Measurements from ENCODE around the gene ZNF407. TPM values are rescaled to one million over a fixed set of nuclear protein-coding genes. Genes with fewer than 3 reads are reported as not detected.

The ZNF407 gene
- total and polyA plus RNA-seq, 4 donors, result 1.9 to 16.5 (median 6.6) TPM

DNA sequence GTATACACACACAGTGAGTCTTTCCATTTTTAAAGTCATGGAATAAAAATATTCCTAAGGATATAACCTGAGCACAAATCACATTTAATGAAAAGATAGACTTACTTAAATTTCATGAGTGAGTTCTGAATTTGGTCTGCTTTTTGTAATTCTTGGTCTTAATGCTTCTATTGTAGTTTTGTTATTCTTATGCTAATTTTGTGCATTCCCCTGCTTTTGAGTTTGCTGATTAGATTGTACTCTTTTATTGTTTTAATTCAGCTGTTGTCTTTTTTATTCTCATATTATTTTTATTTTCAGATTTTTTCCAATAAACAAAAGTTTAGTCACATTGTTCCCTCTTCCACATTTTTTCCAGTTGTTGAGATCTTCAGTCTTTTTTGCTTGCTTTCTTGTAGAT lies 202.4 kb downstream of the ZNF407 start:
- Histone ChIP-seq H3K36me3 (ENCODE audit: control insufficient read depth in 4 of 4, insufficient read depth in 3 of 4, low read depth in 1 of 4, low read length in 3 of 4) (no peaks in the 10 kb centered on the region), H3K9ac (ENCODE audit: low read depth in 1 of 2, low read length in 2 of 2) (no peak overlapping the region), H3K4me3 (ENCODE audit: low read depth in 1 of 3, low read length in 3 of 3) (no peak overlapping the region), H3K27ac (ENCODE audit: low read depth in 1 of 2, low read length in 2 of 2) (no peak overlapping the region), H3K4me1 (ENCODE audit: control insufficient read depth in 4 of 4, insufficient read depth in 4 of 4, low read length in 3 of 4) (peaks cover 2 to 34% (median 19%) of the 10 kb centered on the region in 4 donors), H3K9me3 (ENCODE audit: control insufficient read depth in 4 of 4, low read length in 3 of 4) (no peaks in the 10 kb centered on the region), H3K27me3 (ENCODE audit: control insufficient read depth in 4 of 4, insufficient read depth in 4 of 4, low read length in 3 of 4) (no peaks in the 10 kb centered on the region)
- TF ChIP-seq SP1 (IDR thresholded peaks at IDR 0.05), result no peak
- TF ChIP-seq HNF4A (conservative IDR thresholded peaks at IDR 0.05), result no peak
- no peak for TF ChIP-seq GABPA (IDR thresholded peaks at IDR 0.05 in 1 of 2, conservative IDR thresholded peaks at IDR 0.05 in 1 of 2)
- TF ChIP-seq FOXA1 (IDR thresholded peaks at IDR 0.05), result no peak
- TF ChIP-seq, protein P1, sequence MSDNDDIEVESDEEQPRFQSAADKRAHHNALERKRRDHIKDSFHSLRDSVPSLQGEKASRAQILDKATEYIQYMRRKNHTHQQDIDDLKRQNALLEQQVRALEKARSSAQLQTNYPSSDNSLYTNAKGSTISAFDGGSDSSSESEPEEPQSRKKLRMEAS (IDR thresholded peaks at IDR 0.05), result no peak
- TF ChIP-seq, protein P2, sequence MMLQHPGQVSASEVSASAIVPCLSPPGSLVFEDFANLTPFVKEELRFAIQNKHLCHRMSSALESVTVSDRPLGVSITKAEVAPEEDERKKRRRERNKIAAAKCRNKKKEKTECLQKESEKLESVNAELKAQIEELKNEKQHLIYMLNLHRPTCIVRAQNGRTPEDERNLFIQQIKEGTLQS (IDR thresholded peaks at IDR 0.05), result no peak
- TF ChIP-seq RXRA (IDR thresholded peaks at IDR 0.05), result no peak
- no peak for TF ChIP-seq RAD21 (IDR thresholded peaks at IDR 0.05)
- no peak for TF ChIP-seq EGR1 (IDR thresholded peaks at IDR 0.05; ENCODE audit: low read depth in 2 of 2)
- DNase-seq (ENCODE audit: low spot score), result no peak

- WGBS, result 56% methylated on average over 4 of the region's 4 CpGs
Measured at GRCh38 chr18:74803117-74803516, 205.4 kb downstream of the ZNF407 start.

More at GRCh38 chr18:74803117-74803516, 205.4 kb downstream of the ZNF407 start:
- TF ChIP-seq, protein P3, sequence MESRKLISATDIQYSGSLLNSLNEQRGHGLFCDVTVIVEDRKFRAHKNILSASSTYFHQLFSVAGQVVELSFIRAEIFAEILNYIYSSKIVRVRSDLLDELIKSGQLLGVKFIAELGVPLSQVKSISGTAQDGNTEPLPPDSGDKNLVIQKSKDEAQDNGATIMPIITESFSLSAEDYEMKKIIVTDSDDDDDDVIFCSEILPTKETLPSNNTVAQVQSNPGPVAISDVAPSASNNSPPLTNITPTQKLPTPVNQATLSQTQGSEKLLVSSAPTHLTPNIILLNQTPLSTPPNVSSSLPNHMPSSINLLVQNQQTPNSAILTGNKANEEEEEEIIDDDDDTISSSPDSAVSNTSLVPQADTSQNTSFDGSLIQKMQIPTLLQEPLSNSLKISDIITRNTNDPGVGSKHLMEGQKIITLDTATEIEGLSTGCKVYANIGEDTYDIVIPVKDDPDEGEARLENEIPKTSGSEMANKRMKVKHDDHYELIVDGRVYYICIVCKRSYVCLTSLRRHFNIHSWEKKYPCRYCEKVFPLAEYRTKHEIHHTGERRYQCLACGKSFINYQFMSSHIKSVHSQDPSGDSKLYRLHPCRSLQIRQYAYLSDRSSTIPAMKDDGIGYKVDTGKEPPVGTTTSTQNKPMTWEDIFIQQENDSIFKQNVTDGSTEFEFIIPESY (IDR thresholded peaks at IDR 0.05), result no peak
- TF ChIP-seq FOXA2 (IDR thresholded peaks at IDR 0.05) (no peak), RXRA (IDR thresholded peaks at IDR 0.05) (no peak), SP1 (IDR thresholded peaks at IDR 0.05) (no peak), TAF1 (conservative IDR thresholded peaks at IDR 0.05) (no peak), HNF4G (IDR thresholded peaks at IDR 0.05) (no peak), CTCF (IDR thresholded peaks at IDR 0.05; ENCODE audit: low read depth, low read length, missing input control) (no peak), NR2F2 (IDR thresholded peaks at IDR 0.05) (no peak), JUND (IDR thresholded peaks at IDR 0.05) (no peak), GABPA (IDR thresholded peaks at IDR 0.05 in 1 of 2, conservative IDR thresholded peaks at IDR 0.05 in 1 of 2) (no peak), RAD21 (IDR thresholded peaks at IDR 0.05) (no peak), YY1 (IDR thresholded peaks at IDR 0.05) (no peak), HNF4A (conservative IDR thresholded peaks at IDR 0.05) (no peak), FOXA1 (IDR thresholded peaks at IDR 0.05) (no peak), REST (IDR thresholded peaks at IDR 0.05) (no peak), EGR1 (IDR thresholded peaks at IDR 0.05; ENCODE audit: low read depth in 2 of 2) (no peak)
- TF ChIP-seq, protein P2 (IDR thresholded peaks at IDR 0.05), result no peak
- TF ChIP-seq, protein P1 (IDR thresholded peaks at IDR 0.05), result no peak
- Histone ChIP-seq H3K36me3 (ENCODE audit: control insufficient read depth in 4 of 4, insufficient read depth in 3 of 4, low read depth in 1 of 4, low read length in 3 of 4) (no peaks in the 10 kb centered on the region), H3K4me3 (ENCODE audit: low read depth in 1 of 3, low read length in 3 of 3) (peak overlapping the region in 1 of 3 donors; percentile 72), H3K27me3 (ENCODE audit: control insufficient read depth in 4 of 4, insufficient read depth in 4 of 4, low read length in 3 of 4) (no peaks in the 10 kb centered on the region), H3K4me1 (ENCODE audit: control insufficient read depth in 4 of 4, insufficient read depth in 4 of 4, low read length in 3 of 4) (peaks cover 0 to 17% (median 5%) of the 10 kb centered on the region in 4 donors), H3K9ac (ENCODE audit: low read depth in 1 of 2, low read length in 2 of 2) (peak overlapping the region in 1 of 2 donors; percentile 81), H3K27ac (ENCODE audit: low read depth in 1 of 2, low read length in 2 of 2) (peak overlapping the region; percentile 50 to 84), H3K9me3 (ENCODE audit: control insufficient read depth in 4 of 4, low read length in 3 of 4) (no peaks in the 10 kb centered on the region)
- DNase-seq (ENCODE audit: low spot score), result no peak
